ENCODE measurements around the gene MGMT. TPM values are rescaled to one million over a fixed set of nuclear protein-coding genes. Genes with fewer than 3 reads are reported as not detected.

Gene MGMT
- total and polyA plus RNA-seq, 2 donors (not counting 3 experiments of a cell fraction or from before 2014, with no cell fraction given) = 15.0 to 15.2 TPM

- BruUV-seq (replicated peaks) = no TSS peak
- Histone ChIP-seq H3K79me2 (ENCODE audit: control insufficient read depth, insufficient read depth, low read length) (no peaks in the 10 kb centered on the region), H3K36me3 (ENCODE audit: control insufficient read depth in 2 of 2, extremely low read depth in 1 of 2, insufficient read depth in 2 of 2, low read length in 2 of 2) (no peaks in the 10 kb centered on the region), H2AFZ (ENCODE audit: low read depth, low read length) (no peak overlapping the region), H3K27ac (ENCODE audit: insufficient read depth, low read depth, low read length) (no peak overlapping the region), H3K27me3 (ENCODE audit: control insufficient read depth in 2 of 2, insufficient read depth in 2 of 2, low read length in 2 of 2) (no peaks in the 10 kb centered on the region), H3K9ac (replicated peaks; ENCODE audit: extremely low read depth, insufficient read depth, low read length) (no peak overlapping the region), H3K4me2 (ENCODE audit: insufficient read depth, low read length) (no peak overlapping the region), H3K9me1 (replicated peaks; ENCODE audit: control insufficient read depth, extremely low read depth, insufficient read depth, low read length) (no peaks in the 10 kb centered on the region), H4K20me1 (replicated peaks; ENCODE audit: control insufficient read depth, extremely low read depth, insufficient read depth, low read length) (no peaks in the 10 kb centered on the region), H3K9me3 (replicated peaks; ENCODE audit: control insufficient read depth, insufficient read depth, low read length) (no peaks in the 10 kb centered on the region), H3K4me3 (replicated peaks in 1 of 3; ENCODE audit: insufficient read depth in 1 of 3, low read depth in 1 of 3, low read length in 3 of 3) (no peak overlapping the region), H3K4me1 (ENCODE audit: control insufficient read depth, extremely low read depth, insufficient read depth, low read length) (no peaks in the 10 kb centered on the region)
- no peak for FAIRE-seq
- dilution Hi-C loops (cut with MboI; ENCODE audit: extremely low pct_ligation_motif_present, low sequenced_read_pairs) = no loop called here
- intact Hi-C loops (cut with micrococcal nuclease) = loop anchor here (10.0 kb wide), 1 partner anchor 507 kb away; no protein-coding TSS in a partner anchor
- no peak for TF ChIP-seq POLR2AphosphoS5 (IDR thresholded peaks at IDR 0.05; ENCODE audit: insufficient read depth, low read depth, low read length)
- TF ChIP-seq MAX (IDR thresholded peaks at IDR 0.05; ENCODE audit: insufficient read depth, insufficient read length) = no peak
- TF ChIP-seq EZH2 (IDR thresholded peaks at IDR 0.05; ENCODE audit: borderline replicate concordance, low read depth, low read length, severe bottlenecking) = no peak
- TF ChIP-seq GATA2 (IDR thresholded peaks at IDR 0.05; ENCODE audit: insufficient read depth, insufficient read length, low read depth, low read length) = no peak
- no peak for TF ChIP-seq POLR2A (IDR thresholded peaks at IDR 0.05; ENCODE audit: low read depth, low read length)
- no peak for TF ChIP-seq CTCF (IDR thresholded peaks at IDR 0.05; ENCODE audit: extremely low read depth in 1 of 2, insufficient read depth in 1 of 2, low read depth in 1 of 2, low read length in 2 of 2)
- TF ChIP-seq FOS (IDR thresholded peaks at IDR 0.05; ENCODE audit: borderline replicate concordance, insufficient read depth, low read length) = no peak
- TF ChIP-seq MYC (IDR thresholded peaks at IDR 0.05; ENCODE audit: low read depth, low read length) = no peak
- no peak for TF ChIP-seq JUN (IDR thresholded peaks at IDR 0.05; ENCODE audit: borderline replicate concordance, insufficient read depth, insufficient read length, low read depth)
- POLR2A ChIA-PET = no interaction called here
- no peak for DNase-seq (ENCODE audit: low read depth, low spot score)
- CTCF ChIA-PET = no interaction called here
Observed at GRCh38 chr10:129541748-129542487, 74.9 kb downstream of the MGMT start.
